Nephron progenitor cell (in vitro differentiated cells): ENCODE measurements around the gene MYO18B.

Experiments
- DNase-seq: peaks from one replicate; pipeline ENCODE4 v3.0.0; 2021
- H3K27ac Mint-ChIP-seq: 2 replicates; pipeline ENCODE4 v1.8.0; 2021; ENCODE audit warnings: mild to moderate bottlenecking, moderate library complexity, mixed read lengths
- H3K27me3 Mint-ChIP-seq: 2 replicates; pipeline ENCODE4 v1.8.0; 2021; ENCODE audit warnings: mild to moderate bottlenecking, low read depth, mixed read lengths; ENCODE audit not compliant: poor library complexity
- H3K36me3 Mint-ChIP-seq: 2 replicates; pipeline ENCODE4 v1.8.0; 2021; ENCODE audit warnings: low read depth, mixed read lengths
- H3K4me1 Mint-ChIP-seq: 2 replicates; pipeline ENCODE4 v1.8.0; 2021; ENCODE audit warnings: mixed read lengths
- H3K4me3 Mint-ChIP-seq: 2 replicates; pipeline ENCODE4 v1.8.0; 2021; ENCODE audit warnings: mild to moderate bottlenecking, moderate library complexity, mixed read lengths
- H3K9me3 Mint-ChIP-seq: 2 replicates; pipeline ENCODE4 v1.8.0; 2021; ENCODE audit warnings: mild to moderate bottlenecking, moderate library complexity, mixed read lengths
- TF ChIP-seq, protein P1 (sequence below): fragments of 200-600 bp; sonication (generic); IDR thresholded peaks from 2 replicates; pipeline ENCODE4 v1.5.0; 2021; ENCODE audit warnings: antibody characterized with exemption

Gene MYO18B

DNA sequence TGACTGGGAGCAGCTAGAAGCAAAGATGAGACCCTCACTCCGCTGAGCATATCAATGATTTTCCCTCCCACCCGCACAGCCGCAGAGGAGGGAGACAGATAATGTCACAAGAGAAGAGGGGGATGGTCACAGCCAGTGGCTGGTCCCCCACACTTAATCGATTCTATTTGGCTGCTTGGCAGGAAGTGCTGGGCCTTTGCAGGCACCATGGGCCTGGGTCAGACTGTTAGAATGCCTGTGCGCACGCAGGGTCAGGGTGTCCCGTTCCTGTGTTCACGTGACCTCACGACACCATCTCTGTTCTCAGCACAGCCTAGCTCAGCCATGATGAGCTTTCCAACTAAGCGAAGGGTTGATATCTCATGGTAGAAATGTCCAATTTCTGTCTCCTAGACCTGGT lies 107.0 kb downstream of the MYO18B start:
- Mint-ChIP-seq H3K9me3 (no peaks in the 10 kb centered on the region), H3K27ac (no peak overlapping the region), H3K4me3 (no peak overlapping the region), H3K36me3 (no peaks in the 10 kb centered on the region), H3K27me3 (peaks cover 10% of the 10 kb centered on the region), H3K4me1 (no peaks in the 10 kb centered on the region)
- TF ChIP-seq, protein P1, sequence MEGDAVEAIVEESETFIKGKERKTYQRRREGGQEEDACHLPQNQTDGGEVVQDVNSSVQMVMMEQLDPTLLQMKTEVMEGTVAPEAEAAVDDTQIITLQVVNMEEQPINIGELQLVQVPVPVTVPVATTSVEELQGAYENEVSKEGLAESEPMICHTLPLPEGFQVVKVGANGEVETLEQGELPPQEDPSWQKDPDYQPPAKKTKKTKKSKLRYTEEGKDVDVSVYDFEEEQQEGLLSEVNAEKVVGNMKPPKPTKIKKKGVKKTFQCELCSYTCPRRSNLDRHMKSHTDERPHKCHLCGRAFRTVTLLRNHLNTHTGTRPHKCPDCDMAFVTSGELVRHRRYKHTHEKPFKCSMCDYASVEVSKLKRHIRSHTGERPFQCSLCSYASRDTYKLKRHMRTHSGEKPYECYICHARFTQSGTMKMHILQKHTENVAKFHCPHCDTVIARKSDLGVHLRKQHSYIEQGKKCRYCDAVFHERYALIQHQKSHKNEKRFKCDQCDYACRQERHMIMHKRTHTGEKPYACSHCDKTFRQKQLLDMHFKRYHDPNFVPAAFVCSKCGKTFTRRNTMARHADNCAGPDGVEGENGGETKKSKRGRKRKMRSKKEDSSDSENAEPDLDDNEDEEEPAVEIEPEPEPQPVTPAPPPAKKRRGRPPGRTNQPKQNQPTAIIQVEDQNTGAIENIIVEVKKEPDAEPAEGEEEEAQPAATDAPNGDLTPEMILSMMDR = no peak
- DNase-seq = no peak

GRCh38 chr22:25849522-25849921 lies 107.5 kb downstream of the MYO18B start:
- Mint-ChIP-seq H3K9me3 (no peaks in the 10 kb centered on the region), H3K4me1 (no peaks in the 10 kb centered on the region), H3K36me3 (no peaks in the 10 kb centered on the region), H3K27ac (no peak overlapping the region), H3K4me3 (no peak overlapping the region), H3K27me3 (peaks cover 10% of the 10 kb centered on the region)
- no peak for DNase-seq
- TF ChIP-seq, protein P1 = no peak

- H3K9me3 Mint-ChIP-seq = no peaks in the 10 kb centered on the region
- H3K27ac Mint-ChIP-seq = no peak overlapping the region
- DNase-seq = no peak
- TF ChIP-seq, protein P1 = no peak
- no peak overlapping the region for H3K4me3 Mint-ChIP-seq
- peaks cover 14% of the 10 kb centered on the region for H3K27me3 Mint-ChIP-seq
- H3K36me3 Mint-ChIP-seq = no peaks in the 10 kb centered on the region
- H3K4me1 Mint-ChIP-seq = no peaks in the 10 kb centered on the region
Observed at GRCh38 chr22:25852223-25852622, 110.2 kb downstream of the MYO18B start.

DNA sequence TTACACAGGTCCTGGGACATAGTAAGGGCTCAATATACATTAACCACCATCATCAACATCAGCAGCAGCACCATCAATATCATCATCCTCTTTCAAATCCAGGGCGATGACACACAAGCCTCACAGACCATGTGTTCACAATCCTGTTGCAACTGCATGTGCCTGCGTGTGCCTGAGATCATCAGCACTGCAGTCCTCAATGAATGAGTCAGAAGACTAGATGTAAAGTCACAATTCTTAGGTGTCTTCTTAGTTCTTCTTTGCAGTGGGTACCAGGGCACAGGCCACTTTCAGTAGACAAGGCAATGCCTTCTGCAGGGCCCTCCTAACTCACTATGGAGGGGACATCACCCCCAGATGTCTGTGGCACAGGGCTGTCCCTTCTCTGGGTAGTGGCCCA lies 111.1 kb downstream of the MYO18B start:
- H3K27ac Mint-ChIP-seq = no peak overlapping the region
- H3K4me3 Mint-ChIP-seq = no peak overlapping the region
- H3K27me3 Mint-ChIP-seq = peaks cover 15% of the 10 kb centered on the region
- H3K9me3 Mint-ChIP-seq = no peaks in the 10 kb centered on the region
- DNase-seq = no peak
- TF ChIP-seq, protein P1 = no peak
- no peaks in the 10 kb centered on the region for H3K4me1 Mint-ChIP-seq
- no peaks in the 10 kb centered on the region for H3K36me3 Mint-ChIP-seq

GRCh38 chr22:25853501-25854284 lies 111.7 kb downstream of the MYO18B start:
- Mint-ChIP-seq H3K27ac (no peak overlapping the region), H3K4me3 (no peak overlapping the region)
- no peak for DNase-seq

More at GRCh38 chr22:25853501-25854284, 111.7 kb downstream of the MYO18B start:
- Mint-ChIP-seq H3K27me3 (peaks cover 18% of the 10 kb centered on the region), H3K9me3 (no peaks in the 10 kb centered on the region), H3K36me3 (no peaks in the 10 kb centered on the region), H3K4me1 (no peaks in the 10 kb centered on the region)
- TF ChIP-seq, protein P1 = peak; percentile 22
